Stimulated activated naive CD8-positive, alpha-beta T cell treated with anti-CD3 and anti-CD28 coated beads, Interleukin-15, Interleukin-2, amounts not matched to agents 100 U/mL and 50 U/mL, for 24 hours (primary cell): Measurements from ENCODE around the gene ANKRD36.
"Not testable (repeated sequence)": the region's sequence is repeated elsewhere in the genome, so short reads cannot be mapped to it uniquely, and the experiment has no call there.

Experiments
- ATAC-seq: fragments of 150-1000 bp; cut with Tn5 transposase; one replicate; pipeline ENCODE4 v1.10.0; 2021
- DNase-seq: peaks from one replicate; pipeline ENCODE4 v3.0.0; 2021

Gene ANKRD36

DNA sequence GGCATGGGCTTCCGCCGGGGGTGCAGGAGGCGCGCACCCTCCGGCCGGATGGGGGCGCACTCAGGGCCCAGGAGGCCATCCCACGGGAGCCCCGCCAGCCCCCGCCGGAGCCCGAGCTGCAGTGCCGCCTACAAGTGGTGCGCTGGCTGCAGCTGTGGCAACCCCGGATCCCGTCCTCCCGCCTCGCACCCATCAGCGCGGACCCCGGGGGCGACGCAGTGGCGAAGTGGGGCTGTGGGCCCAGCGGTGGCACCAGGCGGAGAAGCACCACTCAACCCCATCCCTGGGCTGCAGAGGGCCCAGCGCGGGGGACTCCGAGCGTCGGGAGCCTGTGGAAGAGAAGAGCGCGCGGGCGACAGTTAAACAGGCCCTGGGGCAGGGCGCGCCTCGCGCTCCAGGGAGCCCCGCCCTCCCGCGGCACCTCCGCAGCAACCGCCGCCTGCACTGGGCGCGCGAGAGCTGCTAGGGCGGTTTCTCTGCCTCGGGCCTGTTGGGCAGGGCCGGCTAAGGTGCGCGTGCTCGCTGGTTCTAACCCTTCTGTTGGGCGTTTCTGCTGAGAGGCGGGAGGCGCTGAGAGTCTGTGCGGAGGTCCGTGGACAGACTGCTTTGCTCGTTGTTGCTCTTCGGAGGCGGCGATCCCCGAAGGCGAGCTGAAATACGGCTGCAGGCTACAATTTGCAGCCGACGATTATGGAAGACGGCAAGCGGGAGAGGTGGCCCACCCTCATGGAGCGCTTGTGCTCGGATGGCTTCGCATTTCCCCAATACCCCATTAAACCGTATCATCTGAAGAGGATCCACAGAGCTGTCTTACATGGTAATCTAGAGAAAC lies at the start of gene ANKRD36:
Gene ANKRD36 (plus strand): TSS at position 104 of the 832 bp plus-strand sequence. CDS start 587 bp downstream, at position 691.
- peak; percentile 89 for DNase-seq
- peak; percentile 94 for ATAC-seq

GRCh38 chr2:97066030-97066429 lies 46.9 kb upstream of the ANKRD36 start:
- ATAC-seq, DNase-seq: not testable (repeated sequence)

DNA sequence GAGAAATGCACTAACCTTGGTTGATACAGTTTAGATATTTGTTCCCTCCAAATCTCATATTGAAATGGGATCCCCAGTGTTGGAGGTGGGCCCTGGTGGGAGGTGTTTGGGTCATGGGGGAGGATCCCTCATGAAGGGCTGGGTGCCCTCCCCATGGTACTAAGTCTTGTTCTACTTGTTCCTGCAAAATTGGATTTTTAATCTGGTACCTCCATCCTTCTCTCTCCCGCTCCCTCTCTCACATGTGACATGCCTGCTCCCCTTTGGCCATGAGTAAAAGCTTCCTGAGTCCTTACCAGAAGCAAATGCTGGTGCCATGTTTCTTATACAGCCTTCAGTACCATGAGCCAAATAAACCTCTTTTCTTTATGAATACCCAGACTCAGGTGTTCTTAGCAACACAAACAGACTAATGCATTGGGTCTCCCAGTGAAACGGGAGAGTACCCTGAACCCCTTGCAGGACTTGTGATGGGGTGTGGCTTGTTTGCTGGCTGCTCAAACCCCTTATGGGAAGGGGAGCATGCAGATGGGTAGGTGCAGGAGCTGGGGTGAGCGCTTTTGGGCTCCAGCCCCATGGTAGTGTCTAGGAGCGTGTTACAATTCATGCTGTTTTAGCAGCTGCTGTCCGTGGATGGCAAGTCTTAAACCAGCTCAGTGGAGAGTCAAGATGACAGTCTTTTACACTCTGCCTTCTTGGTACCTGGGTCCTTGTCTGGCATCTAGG lies 45.5 kb upstream of the ANKRD36 start:
- no peak for ATAC-seq
- DNase-seq: no peak

DNA sequence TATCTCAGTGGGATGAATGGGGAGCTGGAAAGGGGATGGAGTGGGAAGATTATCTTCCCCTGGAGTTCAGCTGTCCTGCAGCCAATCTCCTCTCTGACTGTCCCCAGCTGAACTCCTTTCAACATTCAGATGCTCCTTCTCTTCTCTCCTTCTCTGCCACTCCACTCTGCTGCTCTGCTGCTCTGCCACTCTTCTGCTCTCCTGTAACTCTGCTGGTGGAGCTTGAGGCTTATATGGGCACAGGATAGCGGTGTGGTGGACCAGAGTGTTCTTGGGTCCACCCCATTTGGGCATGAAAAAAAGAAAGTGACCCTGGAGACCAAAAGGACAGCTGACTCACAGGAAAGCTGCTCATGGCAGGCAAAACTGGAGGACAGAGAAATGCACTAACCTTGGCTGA lies 44.9 kb upstream of the ANKRD36 start:
- ATAC-seq (no peak), DNase-seq (no peak)

DNA sequence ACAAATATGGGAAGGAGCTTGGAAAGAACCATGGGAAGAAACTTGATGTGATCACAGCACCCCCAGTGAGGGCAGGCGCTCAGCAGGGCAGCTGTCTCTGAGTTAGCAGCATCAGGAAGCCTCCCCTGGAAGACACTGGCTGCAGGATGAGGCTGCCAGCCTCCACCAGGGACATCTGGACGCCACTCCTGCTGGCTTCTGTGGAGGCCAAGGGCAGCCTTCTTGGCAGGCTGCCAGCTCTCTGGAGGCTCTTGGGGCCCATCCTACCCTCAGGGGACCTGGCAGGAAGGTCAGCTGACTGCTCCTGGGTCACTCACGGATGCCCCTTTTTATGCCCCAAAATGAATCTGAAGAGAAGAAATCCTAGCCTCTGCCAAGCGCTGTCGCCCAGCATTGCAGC lies 44.2 kb upstream of the ANKRD36 start:
- not testable (repeated sequence) for ATAC-seq, DNase-seq

GRCh38 chr2:97070915-97071314 lies 42.0 kb upstream of the ANKRD36 start:
- DNase-seq: not testable (repeated sequence)

GRCh38 chr2:97077213-97077612 lies 35.7 kb upstream of the ANKRD36 start:
- not testable (repeated sequence) for ATAC-seq, DNase-seq

More at GRCh38 chr2:97070915-97071314, 42.0 kb upstream of the ANKRD36 start:
- ATAC-seq: not testable (repeated sequence)

DNA sequence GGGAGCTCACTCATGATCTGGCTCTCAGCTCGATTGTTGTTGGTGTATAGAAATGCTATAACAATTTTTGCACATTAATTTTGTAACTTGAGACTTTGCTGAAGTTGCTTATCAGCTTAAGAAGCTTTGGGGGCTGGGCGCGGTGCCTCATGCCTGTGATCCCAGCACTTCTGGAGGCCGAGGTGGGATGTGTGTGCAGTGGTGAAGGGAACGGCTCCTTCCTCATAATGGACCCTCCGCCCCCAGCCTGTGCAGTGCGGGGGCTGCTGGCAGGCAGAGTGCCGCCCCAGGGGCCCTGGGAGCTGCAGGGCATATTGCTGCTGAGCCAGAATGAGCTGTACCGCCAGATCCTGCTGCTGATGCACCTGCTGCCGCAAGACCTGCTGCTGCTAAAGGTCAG lies 32.1 kb upstream of the ANKRD36 start:
- DNase-seq, ATAC-seq: not testable (repeated sequence)

- not testable (repeated sequence) for ATAC-seq, DNase-seq
These were observed 30.7 kb upstream of the ANKRD36 start for GRCh38 chr2:97082206-97082605.

DNA sequence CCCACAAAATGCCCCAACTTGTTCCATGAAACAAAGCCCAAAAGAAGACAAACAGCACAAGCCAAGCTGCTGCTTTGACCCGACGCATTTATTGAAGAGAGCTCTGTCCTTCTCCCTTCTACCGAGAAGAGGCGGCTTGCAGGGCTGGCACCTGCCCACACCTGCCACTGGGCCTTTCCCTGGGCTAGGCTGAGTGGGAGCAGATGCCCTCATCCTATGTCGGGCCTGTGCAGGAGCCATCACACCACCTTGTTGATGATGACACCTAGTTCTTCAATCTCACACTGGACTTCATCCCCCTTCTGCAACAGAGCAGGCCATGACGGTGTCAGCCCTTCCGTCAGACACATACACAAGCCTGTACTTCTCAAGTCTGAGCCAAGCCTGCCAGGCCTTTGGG lies 29.4 kb upstream of the ANKRD36 start:
- not testable (repeated sequence) for DNase-seq, ATAC-seq

- DNase-seq: not testable (repeated sequence)
- peak; percentile 87 for ATAC-seq
These were observed 27.9 kb upstream of the ANKRD36 start for GRCh38 chr2:97085093-97085492.

GRCh38 chr2:97088706-97089105 lies 24.2 kb upstream of the ANKRD36 start:
- not testable (repeated sequence) for ATAC-seq, DNase-seq

DNA sequence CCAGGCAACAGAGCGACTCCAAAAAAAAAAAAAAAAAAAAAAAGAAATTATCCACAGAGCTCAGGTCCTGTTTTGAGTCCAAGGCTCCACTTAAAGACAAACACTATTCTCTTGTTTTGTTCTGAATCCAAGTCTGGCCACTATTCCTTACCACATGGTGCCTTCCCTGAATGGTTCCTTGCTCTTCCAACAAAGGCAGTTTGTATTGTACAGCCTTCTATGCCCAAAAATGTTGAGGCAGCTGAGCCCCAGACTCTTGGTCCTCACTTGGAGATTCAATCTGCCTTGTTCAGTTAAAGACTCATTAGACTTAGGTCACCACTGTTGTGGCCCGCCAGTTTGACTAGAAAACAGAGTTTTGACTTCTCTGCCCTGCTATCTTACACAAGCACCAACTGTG lies 20.0 kb upstream of the ANKRD36 start:
- not testable (repeated sequence) for DNase-seq, ATAC-seq

DNA sequence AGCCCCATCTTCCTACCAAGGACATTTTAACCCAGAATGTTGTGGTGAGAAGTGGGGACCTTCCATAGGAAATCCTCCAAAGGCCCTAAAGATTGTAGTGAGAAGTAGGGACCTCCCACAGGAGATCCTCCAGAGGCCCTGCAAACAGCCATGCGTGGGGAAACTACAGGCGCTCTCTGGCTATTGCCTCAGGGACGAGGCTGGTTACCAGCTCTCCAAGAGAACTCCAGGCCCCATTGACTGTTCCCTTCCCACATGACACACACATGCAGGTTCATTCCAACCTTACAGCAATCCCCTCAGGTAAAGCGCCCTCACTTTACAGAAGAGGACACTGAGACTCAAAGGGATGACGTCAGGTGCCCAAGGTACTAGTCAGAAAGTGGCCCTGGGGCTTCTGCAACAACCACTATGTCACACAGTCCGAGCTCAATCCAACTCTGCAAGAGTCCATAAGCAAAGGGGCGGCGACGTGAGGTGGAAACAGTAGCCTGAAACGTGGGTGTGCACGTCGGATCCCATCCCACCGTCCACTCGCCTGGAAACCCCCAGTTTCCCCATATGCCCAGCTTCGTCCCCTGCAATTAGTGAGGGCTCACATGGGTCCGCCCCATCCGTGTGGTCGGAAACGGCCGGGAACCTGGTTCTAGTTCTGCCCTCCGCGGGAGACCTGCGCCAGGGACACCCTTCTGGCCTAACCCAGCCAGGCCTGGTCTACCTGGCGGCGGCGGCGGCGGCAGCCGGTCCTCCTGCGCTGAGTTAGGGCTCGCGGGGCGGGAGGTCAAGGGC lies 18.8 kb upstream of the ANKRD36 start:
- peak; percentile 34 for ATAC-seq
- DNase-seq: not testable (repeated sequence)

DNA sequence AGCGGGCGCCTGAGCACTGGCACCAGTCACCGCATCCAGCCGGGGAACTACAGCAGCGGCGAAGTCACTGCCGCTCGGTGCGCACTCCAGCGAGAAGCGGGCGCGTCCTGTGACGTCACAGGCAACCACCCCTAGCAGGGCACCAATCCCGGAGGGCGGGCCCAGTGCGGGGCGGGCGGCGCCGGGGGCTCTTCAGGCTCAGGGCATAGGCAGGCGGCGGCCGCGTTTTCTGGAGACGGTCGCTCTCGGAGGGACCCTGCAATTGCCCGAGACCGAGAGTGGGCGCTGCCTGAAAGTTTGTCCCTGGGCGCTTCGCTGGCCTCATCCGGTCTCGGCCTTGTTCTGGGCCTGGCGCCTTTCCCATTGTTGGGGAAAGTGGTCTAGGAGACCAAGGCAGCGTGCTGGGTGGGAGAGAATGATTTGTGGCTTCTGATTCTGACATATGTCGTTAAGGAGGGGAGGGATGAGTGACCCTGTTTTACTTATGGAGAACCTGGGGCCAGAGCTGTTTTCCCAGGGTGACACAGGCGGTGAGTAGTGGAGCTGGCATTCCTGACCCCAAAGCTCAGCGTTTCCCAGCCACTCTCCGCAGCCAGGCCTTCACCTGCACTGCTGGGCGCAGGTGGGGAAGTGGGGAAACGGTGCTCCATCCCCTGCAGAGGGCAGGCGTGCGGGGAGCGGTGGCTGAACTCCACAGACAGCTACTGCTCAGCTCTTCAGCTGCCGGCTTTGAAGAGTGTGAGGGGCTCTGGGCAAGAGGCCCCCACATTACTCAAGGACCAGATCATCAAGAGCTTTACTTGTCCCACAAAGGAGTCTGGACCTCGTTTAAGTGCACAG lies 18.0 kb upstream of the ANKRD36 start, which contains the start of gene FAHD2B:
Gene FAHD2B (minus strand): TSS at position 111 of the 840 bp plus-strand sequence. CDS start 3,176 bp downstream, outside the sequence.
- DNase-seq (peak; percentile 87), ATAC-seq (peak; percentile 94)

DNA sequence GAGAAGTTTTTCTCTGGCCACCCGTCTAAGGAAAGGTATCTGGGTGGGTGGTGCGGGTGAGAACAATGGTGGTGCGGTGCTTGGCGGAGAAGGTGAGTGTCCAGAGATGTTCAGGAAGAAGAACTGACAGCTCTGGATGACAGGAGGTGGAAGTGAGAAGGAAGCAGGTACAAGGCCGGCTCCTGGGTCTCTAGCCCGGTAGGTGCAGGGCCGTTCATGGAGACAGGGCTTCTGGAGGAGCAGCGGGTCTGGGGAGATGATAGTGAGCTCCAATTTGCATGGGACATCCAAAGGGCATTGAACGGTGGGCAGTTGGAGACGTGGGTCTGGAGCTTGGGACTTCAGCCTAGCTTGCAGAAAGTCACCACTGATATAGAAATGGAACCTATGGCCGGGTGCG lies 17.3 kb upstream of the ANKRD36 start:
- ATAC-seq (no peak), DNase-seq (no peak)

- ATAC-seq, DNase-seq: not testable (repeated sequence)
These were observed 14.1 kb upstream of the ANKRD36 start for GRCh38 chr2:97098786-97099372.

- not testable (repeated sequence) for ATAC-seq
These were observed 6.1 kb upstream of the ANKRD36 start for GRCh38 chr2:97106878-97107277.

DNA sequence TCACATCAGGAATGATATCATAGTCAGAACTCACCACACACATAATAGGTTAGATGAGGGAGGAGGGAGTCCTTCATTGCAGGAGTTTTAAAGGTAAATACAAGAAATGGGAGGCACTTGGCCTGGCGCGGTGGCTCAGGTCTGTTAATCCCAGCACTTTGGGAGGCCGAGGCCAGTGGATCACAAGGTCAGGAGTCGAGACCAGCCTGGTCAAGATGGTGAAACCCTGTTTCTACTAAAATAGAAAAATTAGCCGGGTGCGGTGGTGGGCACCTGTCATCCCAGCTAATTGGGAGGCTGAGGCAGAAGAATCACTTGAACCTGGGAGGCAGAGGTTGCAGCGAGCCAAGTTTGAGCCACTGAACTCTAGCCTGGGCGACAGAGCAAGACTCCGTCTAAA lies 1.7 kb upstream of the ANKRD36 start:
- not testable (repeated sequence) for DNase-seq, ATAC-seq

More at GRCh38 chr2:97106878-97107277, 6.1 kb upstream of the ANKRD36 start:
- DNase-seq: not testable (repeated sequence)

DNA sequence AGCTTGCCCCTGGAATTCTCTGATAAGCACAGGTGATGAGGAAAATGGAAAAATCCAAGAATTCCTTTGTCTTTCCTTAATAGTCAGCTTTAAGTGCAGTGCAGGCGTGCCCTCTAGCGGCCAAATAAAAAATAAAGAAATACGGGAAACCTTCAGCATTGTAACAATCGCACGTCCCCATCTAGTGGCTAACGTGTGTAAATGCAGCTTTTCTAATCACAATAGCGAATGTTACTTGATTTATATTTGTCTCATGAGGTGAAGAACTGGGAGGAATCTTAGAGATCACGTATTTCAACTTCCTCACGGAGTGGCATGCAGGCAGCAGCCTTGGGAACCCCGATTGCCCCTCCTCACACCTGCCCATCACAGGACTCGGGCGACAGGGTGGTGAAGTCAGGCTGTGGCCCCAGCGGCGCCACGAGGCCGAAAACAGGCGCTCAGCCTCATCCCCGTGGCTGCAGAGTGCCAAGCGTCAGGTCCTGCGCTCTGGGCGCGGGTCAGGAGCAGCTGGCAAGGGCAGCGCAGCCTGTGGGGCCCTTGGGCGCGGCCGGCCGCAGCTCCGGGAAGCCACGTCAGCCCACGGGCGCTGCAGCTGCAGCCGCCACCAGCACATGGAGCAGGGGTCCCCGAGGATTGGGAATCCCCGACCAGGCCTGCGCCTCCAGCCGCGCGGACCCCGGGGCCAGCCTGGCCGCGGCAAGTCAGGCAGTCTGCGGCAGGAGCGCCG lies 468 bp upstream of the ANKRD36 start:
- peak; percentile 52 for DNase-seq
- ATAC-seq: peak; percentile 65
